ENCODE measurements around the gene PSENEN.

- TF ChIP-seq POLR2A (IDR thresholded peaks at IDR 0.05; ENCODE audit: control extremely low read depth in 1 of 2, low read depth in 2 of 2, low read length in 2 of 2) (no peak), POLR2AphosphoS5 (IDR thresholded peaks at IDR 0.05; ENCODE audit: low read depth, low read length) (no peak), SUZ12 (IDR thresholded peaks at IDR 0.05; ENCODE audit: low read length) (no peak), TAF1 (IDR thresholded peaks at IDR 0.05; ENCODE audit: low read depth, low read length) (no peak), CTCF (IDR thresholded peaks at IDR 0.05; ENCODE audit: control extremely low read depth in 1 of 3, insufficient read depth in 1 of 3, low read depth in 1 of 3, low read length in 3 of 3) (no peak), EGR1 (IDR thresholded peaks at IDR 0.05; ENCODE audit: borderline replicate concordance, low read depth, low read length) (no peak), EP300 (IDR thresholded peaks at IDR 0.05; ENCODE audit: borderline replicate concordance in 1 of 2, low read depth in 2 of 2, low read length in 2 of 2) (no peak), SIN3A (conservative IDR thresholded peaks at IDR 0.05 in 1 of 2, IDR thresholded peaks at IDR 0.05 in 1 of 2; ENCODE audit: low read depth in 1 of 2, low read length in 2 of 2) (no peak), YY1 (IDR thresholded peaks at IDR 0.05; ENCODE audit: low read depth, low read length) (no peak), TEAD4 (IDR thresholded peaks at IDR 0.05; ENCODE audit: low read depth, low read length) (no peak)
Observed at GRCh38 chr19:35695895-35696422, 49.5 kb upstream of the PSENEN start.

Measured in H1 (cell line).